DND-41 (cell line): ENCODE results near the gene SYT6.

ENCODE experiments used
- EZH2 ChIP-seq: IDR thresholded peaks from 3 replicates; pipeline ENCODE4 v1.6.1; 2012; ENCODE audit warnings: borderline replicate concordance, low read depth, mild to moderate bottlenecking, moderate library complexity, low read length, inconsistent platforms; ENCODE audit not compliant: severe bottlenecking
- TF ChIP-seq, protein P1 (sequence below): IDR thresholded peaks from 2 replicates; pipeline ENCODE4 v1.5.1; 2012; ENCODE audit warnings: borderline replicate concordance, low read length, moderate library complexity, mild to moderate bottlenecking; ENCODE audit not compliant: poor library complexity, severe bottlenecking; ENCODE audit errors: extremely low read depth

DNA sequence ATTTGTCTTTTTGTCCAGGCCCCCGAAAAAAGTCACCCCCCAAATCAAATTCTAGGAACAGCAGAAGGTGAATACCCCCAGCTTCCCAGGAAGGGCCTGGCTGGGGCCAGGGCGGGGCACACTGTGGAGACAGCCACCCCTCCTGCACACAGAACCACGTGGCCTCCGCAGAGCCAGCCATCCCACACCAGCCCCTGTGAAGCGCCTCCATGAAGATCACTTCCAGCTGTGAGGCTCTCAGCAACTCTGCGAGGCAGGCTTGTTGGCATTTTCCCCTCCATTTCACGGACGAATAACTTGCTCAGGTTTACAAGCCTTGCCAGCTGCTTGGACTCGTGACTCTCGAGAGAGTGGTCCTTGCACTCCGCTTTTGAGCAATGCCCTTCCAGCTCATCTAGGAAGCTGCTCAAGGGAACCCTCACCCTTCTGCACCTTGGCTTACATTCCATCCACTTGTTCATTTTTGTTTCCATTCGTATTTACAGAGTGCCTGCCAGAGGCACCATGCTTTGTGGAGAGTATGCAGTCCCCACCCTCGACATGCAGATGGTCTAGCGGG lies 48.2 kb downstream of the SYT6 start:
- TF ChIP-seq, protein P1, sequence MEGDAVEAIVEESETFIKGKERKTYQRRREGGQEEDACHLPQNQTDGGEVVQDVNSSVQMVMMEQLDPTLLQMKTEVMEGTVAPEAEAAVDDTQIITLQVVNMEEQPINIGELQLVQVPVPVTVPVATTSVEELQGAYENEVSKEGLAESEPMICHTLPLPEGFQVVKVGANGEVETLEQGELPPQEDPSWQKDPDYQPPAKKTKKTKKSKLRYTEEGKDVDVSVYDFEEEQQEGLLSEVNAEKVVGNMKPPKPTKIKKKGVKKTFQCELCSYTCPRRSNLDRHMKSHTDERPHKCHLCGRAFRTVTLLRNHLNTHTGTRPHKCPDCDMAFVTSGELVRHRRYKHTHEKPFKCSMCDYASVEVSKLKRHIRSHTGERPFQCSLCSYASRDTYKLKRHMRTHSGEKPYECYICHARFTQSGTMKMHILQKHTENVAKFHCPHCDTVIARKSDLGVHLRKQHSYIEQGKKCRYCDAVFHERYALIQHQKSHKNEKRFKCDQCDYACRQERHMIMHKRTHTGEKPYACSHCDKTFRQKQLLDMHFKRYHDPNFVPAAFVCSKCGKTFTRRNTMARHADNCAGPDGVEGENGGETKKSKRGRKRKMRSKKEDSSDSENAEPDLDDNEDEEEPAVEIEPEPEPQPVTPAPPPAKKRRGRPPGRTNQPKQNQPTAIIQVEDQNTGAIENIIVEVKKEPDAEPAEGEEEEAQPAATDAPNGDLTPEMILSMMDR: no peak
- no peak for TF ChIP-seq EZH2
